ENCODE measurements around the gene SIRT2. TPM values are rescaled to one million over a fixed set of nuclear protein-coding genes. Genes with fewer than 3 reads are reported as not detected.

SIRT2 gene
- total and polyA plus RNA-seq, 2 of the 13 experiments (the other 11 are each of a cell fraction or from before 2014, with no cell fraction given): 22.3 to 26.1 TPM

- TF ChIP-seq ZBTB44 (CRISPR knock-in tag; IDR thresholded peaks at IDR 0.05) (no peak), SNAPC4 (CRISPR knock-in tag; IDR thresholded peaks at IDR 0.05) (no peak), ZSCAN21 (CRISPR knock-in tag; IDR thresholded peaks at IDR 0.05; ENCODE audit: borderline replicate concordance) (no peak), MATR3 (CRISPR knock-in tag; IDR thresholded peaks at IDR 0.05) (no peak), PRPF4 (IDR thresholded peaks at IDR 0.05; ENCODE audit: low read depth, low read length, poor library complexity, severe bottlenecking) (peak; percentile 57), ZMAT5 (CRISPR knock-in tag; IDR thresholded peaks at IDR 0.05; ENCODE audit: borderline replicate concordance, low read depth) (no peak), ZNF674 (CRISPR knock-in tag; IDR thresholded peaks at IDR 0.05; ENCODE audit: low read depth) (no peak), ZNF780A (CRISPR knock-in tag; IDR thresholded peaks at IDR 0.05) (no peak), FOXO1 (CRISPR knock-in tag; IDR thresholded peaks at IDR 0.05) (no peak), KLF12 (CRISPR knock-in tag; IDR thresholded peaks at IDR 0.05; ENCODE audit: borderline replicate concordance) (peak; percentile 62; the same call in 1 of the 2 replicates)
- TF ChIP-seq, protein P1, sequence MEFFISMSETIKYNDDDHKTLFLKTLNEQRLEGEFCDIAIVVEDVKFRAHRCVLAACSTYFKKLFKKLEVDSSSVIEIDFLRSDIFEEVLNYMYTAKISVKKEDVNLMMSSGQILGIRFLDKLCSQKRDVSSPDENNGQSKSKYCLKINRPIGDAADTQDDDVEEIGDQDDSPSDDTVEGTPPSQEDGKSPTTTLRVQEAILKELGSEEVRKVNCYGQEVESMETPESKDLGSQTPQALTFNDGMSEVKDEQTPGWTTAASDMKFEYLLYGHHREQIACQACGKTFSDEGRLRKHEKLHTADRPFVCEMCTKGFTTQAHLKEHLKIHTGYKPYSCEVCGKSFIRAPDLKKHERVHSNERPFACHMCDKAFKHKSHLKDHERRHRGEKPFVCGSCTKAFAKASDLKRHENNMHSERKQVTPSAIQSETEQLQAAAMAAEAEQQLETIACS (CRISPR knock-in tag; IDR thresholded peaks at IDR 0.05): no peak; the same call in 1 of the 2 replicates
- TF ChIP-seq, protein P2, sequence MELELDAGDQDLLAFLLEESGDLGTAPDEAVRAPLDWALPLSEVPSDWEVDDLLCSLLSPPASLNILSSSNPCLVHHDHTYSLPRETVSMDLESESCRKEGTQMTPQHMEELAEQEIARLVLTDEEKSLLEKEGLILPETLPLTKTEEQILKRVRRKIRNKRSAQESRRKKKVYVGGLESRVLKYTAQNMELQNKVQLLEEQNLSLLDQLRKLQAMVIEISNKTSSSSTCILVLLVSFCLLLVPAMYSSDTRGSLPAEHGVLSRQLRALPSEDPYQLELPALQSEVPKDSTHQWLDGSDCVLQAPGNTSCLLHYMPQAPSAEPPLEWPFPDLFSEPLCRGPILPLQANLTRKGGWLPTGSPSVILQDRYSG (CRISPR knock-in tag; IDR thresholded peaks at IDR 0.05): no peak
- TF ChIP-seq, protein P3, sequence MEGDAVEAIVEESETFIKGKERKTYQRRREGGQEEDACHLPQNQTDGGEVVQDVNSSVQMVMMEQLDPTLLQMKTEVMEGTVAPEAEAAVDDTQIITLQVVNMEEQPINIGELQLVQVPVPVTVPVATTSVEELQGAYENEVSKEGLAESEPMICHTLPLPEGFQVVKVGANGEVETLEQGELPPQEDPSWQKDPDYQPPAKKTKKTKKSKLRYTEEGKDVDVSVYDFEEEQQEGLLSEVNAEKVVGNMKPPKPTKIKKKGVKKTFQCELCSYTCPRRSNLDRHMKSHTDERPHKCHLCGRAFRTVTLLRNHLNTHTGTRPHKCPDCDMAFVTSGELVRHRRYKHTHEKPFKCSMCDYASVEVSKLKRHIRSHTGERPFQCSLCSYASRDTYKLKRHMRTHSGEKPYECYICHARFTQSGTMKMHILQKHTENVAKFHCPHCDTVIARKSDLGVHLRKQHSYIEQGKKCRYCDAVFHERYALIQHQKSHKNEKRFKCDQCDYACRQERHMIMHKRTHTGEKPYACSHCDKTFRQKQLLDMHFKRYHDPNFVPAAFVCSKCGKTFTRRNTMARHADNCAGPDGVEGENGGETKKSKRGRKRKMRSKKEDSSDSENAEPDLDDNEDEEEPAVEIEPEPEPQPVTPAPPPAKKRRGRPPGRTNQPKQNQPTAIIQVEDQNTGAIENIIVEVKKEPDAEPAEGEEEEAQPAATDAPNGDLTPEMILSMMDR (CRISPR knock-in tag; IDR thresholded peaks at IDR 0.05): no peak
These were observed 47.7 kb downstream of the SIRT2 start (continued) for GRCh38 chr19:38851622-38852230.

All from HepG2 (cell line).